Activated T-cell treated with anti-CD3 and anti-CD28 coated beads for 1 hour (primary cell): ENCODE measurements around the gene GUCA1A.

ENCODE experiments used
- DNase-seq: peaks from one replicate; pipeline ENCODE4 v3.0.0-alpha.2; 2020; ENCODE audit warnings: low read depth

GUCA1A gene

DNA sequence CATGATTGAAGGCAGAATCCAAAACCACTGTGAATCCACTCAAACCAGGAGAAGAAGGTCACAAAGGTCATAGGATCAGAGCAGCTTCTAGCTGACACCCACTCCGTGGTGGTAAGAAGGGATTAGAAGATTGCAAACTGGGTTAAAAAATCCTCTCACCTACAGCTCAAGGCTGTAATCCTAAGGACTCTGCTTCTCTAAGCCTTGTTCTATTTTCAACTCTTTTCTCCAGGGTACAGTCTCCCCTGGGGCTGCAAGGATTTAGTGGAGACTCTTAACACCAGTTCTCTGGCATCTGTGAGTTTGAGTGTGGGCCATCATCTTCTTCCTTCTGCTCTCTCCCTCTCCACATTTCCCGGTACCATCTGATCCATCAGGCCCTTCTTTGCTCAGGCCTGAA lies at the start of gene GUCA1A:
TSS of gene GUCA1A (plus strand) at position 264 of the 400 bp plus-strand sequence. CDS start 250 bp downstream, outside the sequence.
- no peak for DNase-seq

DNA sequence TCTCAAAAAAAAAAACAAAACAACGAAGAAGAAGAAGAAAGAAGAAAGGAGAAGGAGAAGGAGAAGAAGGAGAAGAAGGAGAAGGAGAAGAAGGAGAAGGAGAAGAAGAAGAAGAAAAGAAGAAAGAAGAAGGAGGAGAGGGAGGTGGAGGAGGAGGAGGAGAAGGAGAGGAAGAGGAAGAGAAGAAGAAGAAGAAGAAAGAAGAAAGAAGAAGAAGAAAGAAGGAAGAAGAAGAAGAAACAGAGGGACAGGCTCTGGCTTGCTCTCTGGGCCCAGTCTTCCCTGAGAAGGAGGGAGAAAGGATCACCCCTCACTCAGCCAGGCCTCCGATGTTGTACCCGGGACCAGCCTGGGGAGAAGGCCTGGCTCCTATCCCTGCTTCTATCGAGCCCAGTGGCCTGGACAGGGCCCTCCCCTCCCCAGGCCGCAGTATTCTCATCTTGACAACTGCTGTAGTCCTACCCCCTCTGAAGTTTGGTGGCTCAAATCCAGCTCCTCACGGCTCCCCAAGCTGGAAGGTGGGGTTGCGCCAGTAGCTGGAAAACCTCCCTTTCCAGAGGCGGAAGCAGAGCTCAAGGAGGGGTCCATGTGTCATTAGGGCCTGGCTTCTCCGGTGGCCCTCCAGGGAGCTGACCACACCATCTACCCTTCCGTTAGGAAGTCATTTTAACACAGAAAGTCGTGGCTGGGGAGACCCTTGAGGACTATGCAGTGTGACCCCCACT lies 49.6 kb upstream of the GUCA1A start:
- DNase-seq, result no peak

GRCh38 chr6:42124223-42124836 lies 48.8 kb upstream of the GUCA1A start:
- DNase-seq, result no peak

DNA sequence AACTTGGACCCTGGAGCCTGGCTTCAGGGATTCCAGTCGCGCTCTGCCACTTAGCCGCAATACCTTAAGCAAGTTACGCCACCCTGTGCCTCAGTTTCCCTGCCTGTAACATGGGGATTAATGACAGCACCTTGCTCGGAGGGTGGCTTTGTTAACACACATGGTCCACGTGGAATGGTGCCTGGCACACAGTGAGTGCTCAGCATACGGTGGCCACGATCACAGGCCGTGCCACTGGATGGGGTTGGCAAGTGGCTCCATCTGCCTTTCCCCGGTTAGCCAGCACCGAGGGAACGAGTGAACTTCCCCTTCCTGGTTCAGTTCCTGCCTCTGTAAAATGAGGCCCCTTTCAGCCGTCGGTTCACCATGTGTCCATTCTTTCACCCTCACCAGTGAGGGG lies 47.9 kb upstream of the GUCA1A start:
- no peak for DNase-seq

DNA sequence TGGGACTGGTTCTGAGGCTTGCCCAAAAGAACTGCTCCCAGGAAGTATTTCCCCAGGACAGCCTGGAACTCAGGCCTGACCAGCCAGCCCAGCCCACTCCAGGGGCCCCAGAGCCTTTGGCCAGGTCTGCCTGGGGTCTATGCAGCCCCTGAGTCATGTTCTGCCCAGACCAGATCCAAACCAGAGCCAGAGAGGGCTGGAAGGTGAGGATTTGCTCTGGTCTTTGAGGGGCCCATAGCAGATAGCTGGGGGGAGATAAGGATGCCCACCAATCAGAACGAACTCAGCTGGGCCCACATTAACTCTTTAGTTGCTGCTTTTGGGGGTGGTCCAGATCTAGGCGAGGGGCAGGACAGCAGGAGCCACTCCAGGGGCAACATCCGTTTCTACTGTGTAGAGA lies 47.5 kb upstream of the GUCA1A start:
- no peak for DNase-seq

DNA sequence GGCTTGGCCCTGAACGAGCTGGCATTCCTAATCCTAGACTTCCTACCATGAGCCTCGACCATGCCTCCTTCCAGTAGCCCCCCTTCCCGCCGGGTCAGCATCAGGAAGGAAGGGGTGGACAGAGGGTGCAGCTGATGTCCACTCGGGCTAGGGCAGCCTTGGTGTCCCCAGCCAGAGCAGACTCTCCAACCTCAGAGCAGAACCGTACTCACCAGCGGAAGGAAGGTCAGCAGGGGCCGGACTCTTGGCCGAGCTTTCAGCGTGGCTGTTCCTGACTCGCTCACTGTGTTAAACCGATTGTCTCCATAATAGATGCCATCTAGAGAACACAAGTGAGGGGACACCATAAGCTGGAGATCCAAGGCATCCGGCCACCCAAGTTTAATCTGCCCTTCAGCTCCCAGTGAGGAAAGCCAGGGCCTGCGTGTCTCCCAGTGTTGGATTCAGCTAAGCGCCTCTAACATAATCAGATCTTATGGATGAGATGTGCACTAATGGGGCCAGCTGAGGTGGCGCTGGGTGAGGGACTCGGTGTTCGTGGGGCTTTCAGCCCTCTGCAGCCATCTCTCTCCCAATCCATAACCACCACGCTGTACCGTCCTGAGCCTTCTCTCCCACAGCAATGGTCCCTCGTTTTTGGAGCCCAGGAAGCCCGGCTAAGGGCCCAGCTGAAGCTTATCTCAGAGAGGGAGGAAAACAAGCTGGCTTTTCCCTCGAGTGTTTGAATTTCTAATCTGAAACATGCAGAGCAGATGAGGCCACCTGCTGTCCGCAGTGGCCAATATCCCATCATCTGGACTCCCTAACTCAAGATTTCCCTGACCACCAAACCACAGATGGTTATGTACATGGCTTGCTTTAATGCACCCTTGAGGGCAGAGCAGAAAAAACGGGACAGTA lies 44.5 kb upstream of the GUCA1A start:
- DNase-seq, result no peak

DNA sequence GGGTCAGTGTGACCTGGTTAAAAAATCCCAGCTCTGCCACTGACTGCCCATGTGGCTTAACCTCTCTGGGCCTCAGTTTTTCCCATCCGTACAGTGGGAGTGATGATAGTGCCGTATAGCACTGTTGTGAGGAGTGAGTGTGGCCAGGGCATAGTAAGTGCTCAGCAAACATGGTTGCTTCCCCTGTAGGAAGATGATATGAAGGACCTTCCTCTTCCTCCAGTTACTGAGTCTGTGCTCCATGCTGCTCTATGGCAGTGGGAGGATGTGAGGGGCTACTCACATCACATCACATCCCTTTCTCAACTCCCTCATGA lies 43.8 kb upstream of the GUCA1A start:
- DNase-seq, result no peak

DNA sequence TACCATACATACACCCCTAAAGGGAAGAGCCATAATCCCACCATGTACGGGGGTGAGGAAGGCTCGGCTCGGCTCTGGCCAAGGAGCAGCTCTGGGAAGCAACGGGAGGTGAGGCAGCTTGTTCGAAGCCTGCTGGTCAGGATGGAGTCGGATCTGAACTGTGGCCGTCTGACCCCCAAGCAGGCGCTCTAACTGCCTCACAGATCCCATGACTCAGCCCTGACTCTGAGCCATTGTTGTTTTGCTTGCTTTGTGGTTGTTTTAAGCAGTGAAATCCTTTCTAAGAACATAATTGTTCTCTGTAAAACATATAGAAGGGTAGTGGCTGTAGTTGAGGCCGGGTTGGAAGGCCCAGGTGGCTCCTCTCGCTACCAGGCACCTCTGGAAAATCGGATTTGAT lies 41.6 kb upstream of the GUCA1A start:
- DNase-seq, result no peak

- DNase-seq, result no peak
Measured at GRCh38 chr6:42133926-42134325, 39.2 kb upstream of the GUCA1A start.

- no peak for DNase-seq
Measured at GRCh38 chr6:42135161-42135560, 38.0 kb upstream of the GUCA1A start.

DNA sequence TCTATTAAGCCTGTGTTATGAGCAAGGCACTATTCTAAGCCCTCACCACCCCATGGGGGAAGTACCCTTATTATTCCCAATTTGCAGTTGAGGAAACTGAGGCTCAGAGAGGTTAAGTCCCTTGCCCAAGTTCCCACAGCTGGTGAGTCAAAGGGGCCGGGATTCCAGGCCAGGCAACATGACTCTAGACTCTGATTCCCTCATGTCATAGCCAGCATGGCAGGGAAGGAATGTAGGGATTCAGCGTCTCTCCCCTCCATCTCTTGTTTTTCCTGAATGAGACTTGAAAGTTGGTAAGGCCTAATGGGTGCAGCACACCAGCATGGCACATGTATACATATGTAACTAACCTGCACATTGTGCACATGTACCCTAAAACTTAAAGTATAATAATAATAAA lies 37.4 kb upstream of the GUCA1A start:
- no peak for DNase-seq

GRCh38 chr6:42136508-42137193 lies 36.5 kb upstream of the GUCA1A start:
- DNase-seq, result no peak

DNA sequence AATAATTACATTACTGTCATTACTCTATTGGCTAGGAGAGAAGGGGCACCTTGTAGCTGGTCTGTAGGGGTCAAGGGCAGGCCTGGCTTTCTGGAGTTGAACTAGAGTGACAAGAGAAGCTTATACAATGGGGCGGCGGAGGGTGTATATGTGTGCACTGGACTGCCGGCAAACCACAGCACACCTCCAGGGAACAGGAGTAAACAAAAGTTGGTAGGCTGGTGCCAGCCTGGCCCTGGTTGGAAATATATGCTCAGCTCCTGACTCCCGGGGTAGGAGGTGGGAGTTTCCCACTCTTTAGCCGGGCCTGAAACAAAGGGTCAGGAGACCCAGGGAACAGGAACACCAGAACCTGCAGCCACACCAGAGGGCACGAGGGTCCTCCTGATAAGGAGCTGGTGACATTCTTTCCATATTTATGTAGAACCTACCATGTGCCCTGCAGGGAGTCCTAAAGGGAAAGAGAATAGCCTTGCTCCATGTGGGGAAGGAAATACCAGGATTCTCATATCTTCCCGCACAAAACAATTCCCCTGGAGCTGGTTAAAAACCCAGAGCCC lies 35.9 kb upstream of the GUCA1A start:
- DNase-seq, result no peak

GRCh38 chr6:42138190-42138589 lies 35.0 kb upstream of the GUCA1A start:
- no peak for DNase-seq

- no peak for DNase-seq
Measured at GRCh38 chr6:42138630-42139619, 34.2 kb upstream of the GUCA1A start.

- DNase-seq, result no peak
Measured at GRCh38 chr6:42140032-42140431, 33.1 kb upstream of the GUCA1A start.

DNA sequence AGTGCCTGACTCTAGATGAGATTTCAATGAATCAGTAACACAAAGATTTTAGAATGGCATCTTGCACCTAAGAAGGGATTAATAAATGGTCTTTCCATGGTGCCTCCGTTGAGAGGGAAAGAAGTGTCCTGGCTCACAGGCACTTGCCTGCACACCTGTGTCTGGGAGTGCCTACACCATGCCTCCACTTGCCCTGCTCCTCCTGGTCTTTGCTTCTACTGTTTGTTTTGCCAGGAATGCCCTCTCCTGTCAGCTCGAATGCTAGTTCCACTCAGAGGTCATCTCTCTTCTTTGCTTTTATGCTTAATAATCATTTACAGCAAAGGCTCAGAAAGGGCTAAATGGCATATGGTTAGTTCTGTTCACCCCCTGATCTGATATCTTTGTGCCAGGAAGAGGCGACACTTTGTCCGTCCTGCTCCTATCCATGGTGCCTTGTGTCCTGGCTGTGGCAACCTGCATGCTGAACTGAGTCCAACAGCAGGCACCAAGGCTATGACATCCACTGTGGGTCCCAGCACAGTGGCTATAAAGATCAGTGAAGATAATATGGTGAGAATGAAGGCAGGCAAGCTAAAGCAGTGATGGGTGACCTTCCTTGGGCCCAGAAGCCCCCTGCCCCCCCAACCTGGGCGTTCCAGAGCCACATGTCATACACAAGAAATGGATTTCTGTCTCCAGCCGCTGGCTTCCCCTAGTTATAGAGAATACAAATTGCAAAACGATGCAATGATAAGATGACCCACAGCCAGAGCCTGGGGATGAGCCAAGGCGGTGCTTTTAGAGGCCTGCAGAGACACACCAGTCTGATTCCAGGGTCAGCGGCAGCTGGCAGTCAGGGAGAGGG lies 32.2 kb upstream of the GUCA1A start:
- no peak for DNase-seq

DNA sequence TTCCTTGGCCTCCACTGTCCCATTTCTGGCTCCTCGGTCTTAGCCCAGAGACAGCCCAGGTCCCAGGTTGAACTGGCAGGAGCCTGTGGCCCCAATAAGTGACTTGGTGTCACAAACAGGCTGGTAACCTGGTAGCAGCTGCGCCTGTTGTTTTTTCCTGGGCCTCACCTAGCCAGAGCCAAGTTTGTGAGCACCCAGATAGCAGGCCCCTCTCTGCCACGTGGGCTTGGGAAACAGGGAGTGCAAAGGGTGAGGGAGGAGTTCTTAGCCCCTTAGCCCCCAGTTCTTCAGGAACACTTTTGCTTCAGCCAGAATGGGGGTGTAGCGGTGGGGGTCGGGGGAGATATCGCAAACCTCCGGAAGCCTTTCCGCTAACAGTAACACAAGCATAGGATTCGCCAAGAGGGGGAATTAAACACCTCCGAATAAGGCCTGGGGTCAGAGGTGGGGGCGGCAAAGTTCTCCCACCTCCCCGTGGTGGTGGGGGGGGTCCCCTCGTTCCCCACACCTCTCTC lies 31.5 kb upstream of the GUCA1A start:
- DNase-seq, result no peak

GRCh38 chr6:42142118-42142835 lies 30.9 kb upstream of the GUCA1A start, which contains the start of gene C6orf132:
Gene C6orf132 (minus strand): TSS chr6:42142620. CDS start chr6:42142444, 176 bp downstream.
- DNase-seq, result no peak
